Measurements from ENCODE around the gene RPTOR. TPM values are rescaled to one million over a fixed set of nuclear protein-coding genes. Genes with fewer than 3 reads are reported as not detected.
A peak's percentile ranks its signal among the peaks of the same experiment; 100 is the strongest.

RPTOR gene
- total RNA-seq, 1 donor from 2014 or later: 32.0 TPM

- Histone ChIP-seq H3K9ac (ENCODE audit: low read length) (no peak overlapping the region), H3K4me3 (ENCODE audit: insufficient read depth, low read depth, low read length) (no peak overlapping the region), H3K4me1 (ENCODE audit: insufficient read depth, low read length) (peaks cover 20% of the 10 kb centered on the region), H3K27ac (ENCODE audit: low read depth, low read length) (no peak overlapping the region), H3K79me2 (ENCODE audit: insufficient read depth, low read length) (no peaks in the 10 kb centered on the region), H3K9me3 (ENCODE audit: insufficient read depth, low read depth, low read length) (no peaks in the 10 kb centered on the region), H3K27me3 (ENCODE audit: insufficient read depth, low read length) (no peaks in the 10 kb centered on the region), H3K4me2 (ENCODE audit: low read length) (no peak overlapping the region), H4K20me1 (ENCODE audit: insufficient read depth, low read length) (no peaks in the 10 kb centered on the region), H2AFZ (ENCODE audit: low read depth, low read length) (no peak overlapping the region), H3K36me3 (ENCODE audit: insufficient read depth, low read length) (no peaks in the 10 kb centered on the region)
- Mint-ChIP-seq H3K36me3 (ENCODE audit: low read depth, unreplicated experiment) (peaks cover 16% of the 10 kb centered on the region), H3K4me1 (ENCODE audit: low read depth, unreplicated experiment) (peaks cover 12% of the 10 kb centered on the region), H3K27ac (ENCODE audit: unreplicated experiment) (no peak overlapping the region), H3K27me3 (ENCODE audit: low read depth, unreplicated experiment) (no peaks in the 10 kb centered on the region), H3K4me3 (ENCODE audit: unreplicated experiment) (no peak overlapping the region), H3K9me3 (ENCODE audit: unreplicated experiment) (no peaks in the 10 kb centered on the region)
- no peak for TF ChIP-seq EZH2 (IDR thresholded peaks at IDR 0.05; ENCODE audit: insufficient read depth, low read length)
- DNase-seq (ENCODE audit: low read depth) (no peak), FAIRE-seq (no peak)
These were observed 280.2 kb downstream of the RPTOR start for GRCh38 chr17:80824549-80825470.

- Histone ChIP-seq H3K4me3 (ENCODE audit: insufficient read depth, low read depth, low read length) (no peak overlapping the region), H3K9me3 (ENCODE audit: insufficient read depth, low read depth, low read length) (no peaks in the 10 kb centered on the region), H3K27me3 (ENCODE audit: insufficient read depth, low read length) (no peaks in the 10 kb centered on the region), H2AFZ (ENCODE audit: low read depth, low read length) (no peak overlapping the region), H3K4me1 (ENCODE audit: insufficient read depth, low read length) (peaks cover 20% of the 10 kb centered on the region), H3K36me3 (ENCODE audit: insufficient read depth, low read length) (no peaks in the 10 kb centered on the region), H3K79me2 (ENCODE audit: insufficient read depth, low read length) (no peaks in the 10 kb centered on the region), H3K9ac (ENCODE audit: low read length) (peak overlapping the region; percentile 51), H3K4me2 (ENCODE audit: low read length) (no peak overlapping the region), H4K20me1 (ENCODE audit: insufficient read depth, low read length) (no peaks in the 10 kb centered on the region), H3K27ac (ENCODE audit: low read depth, low read length) (no peak overlapping the region)
- no peak for FAIRE-seq
- no peak for DNase-seq (ENCODE audit: low read depth)
- peaks cover 21% of the 10 kb centered on the region for H3K36me3 Mint-ChIP-seq (ENCODE audit: low read depth, unreplicated experiment)
- H3K4me3 Mint-ChIP-seq (ENCODE audit: unreplicated experiment): no peak overlapping the region
- H3K4me1 Mint-ChIP-seq (ENCODE audit: low read depth, unreplicated experiment): peaks cover 12% of the 10 kb centered on the region
- no peaks in the 10 kb centered on the region for H3K27me3 Mint-ChIP-seq (ENCODE audit: low read depth, unreplicated experiment)
- H3K27ac Mint-ChIP-seq (ENCODE audit: unreplicated experiment): no peak overlapping the region
- H3K9me3 Mint-ChIP-seq (ENCODE audit: unreplicated experiment): no peaks in the 10 kb centered on the region
- TF ChIP-seq EZH2 (IDR thresholded peaks at IDR 0.05; ENCODE audit: insufficient read depth, low read length) (no peak), CTCF (IDR thresholded peaks at IDR 0.05; ENCODE audit: insufficient read depth, low read depth, low read length) (no peak)
These were observed 281.1 kb downstream of the RPTOR start for GRCh38 chr17:80825471-80826345.

GRCh38 chr17:80826346-80826954 is 281.8 kb downstream of the RPTOR start:
- H3K79me2 ChIP-seq (ENCODE audit: insufficient read depth, low read length): no peaks in the 10 kb centered on the region
- H3K9me3 ChIP-seq (ENCODE audit: insufficient read depth, low read depth, low read length): no peaks in the 10 kb centered on the region
- Mint-ChIP-seq H3K27me3 (ENCODE audit: low read depth, unreplicated experiment) (no peaks in the 10 kb centered on the region), H3K9me3 (ENCODE audit: unreplicated experiment) (no peaks in the 10 kb centered on the region), H3K4me1 (ENCODE audit: low read depth, unreplicated experiment) (peaks cover 12% of the 10 kb centered on the region), H3K27ac (ENCODE audit: unreplicated experiment) (peak overlapping the region; percentile 77), H3K36me3 (ENCODE audit: low read depth, unreplicated experiment) (peaks cover 24% of the 10 kb centered on the region), H3K4me3 (ENCODE audit: unreplicated experiment) (no peak overlapping the region)
- H3K36me3 ChIP-seq (ENCODE audit: insufficient read depth, low read length): no peaks in the 10 kb centered on the region
- H3K27me3 ChIP-seq (ENCODE audit: insufficient read depth, low read length): no peaks in the 10 kb centered on the region
- H3K4me1 ChIP-seq (ENCODE audit: insufficient read depth, low read length): peaks cover 20% of the 10 kb centered on the region
- TF ChIP-seq CTCF (IDR thresholded peaks at IDR 0.05; ENCODE audit: insufficient read depth, low read depth, low read length): no peak
- DNase-seq (ENCODE audit: low read depth) (no peak), FAIRE-seq (no peak)
- no peaks in the 10 kb centered on the region for H4K20me1 ChIP-seq (ENCODE audit: insufficient read depth, low read length)
- H3K9ac ChIP-seq (ENCODE audit: low read length): peak overlapping the region; percentile 51
- peak overlapping the region; percentile 27 for H3K4me2 ChIP-seq (ENCODE audit: low read length)
- H2AFZ ChIP-seq (ENCODE audit: low read depth, low read length): no peak overlapping the region
- peak overlapping the region; percentile 75 for H3K27ac ChIP-seq (ENCODE audit: low read depth, low read length)
- no peak overlapping the region for H3K4me3 ChIP-seq (ENCODE audit: insufficient read depth, low read depth, low read length)
